Esophagus squamous epithelium (tissue), 4 donors: Measurements from ENCODE around the gene RIPOR2.

Experiments used
- CTCF ChIP-seq, 6 experiments: fragments of 450-650 bp in 4 of 6; fragments of 200-600 bp in 2 of 6; sonication (generic) in 2 of 6; IDR thresholded peaks; one replicate each; pipeline ENCODE4 v1.5.1; 2016 to 2019; ENCODE audit warnings: antibody characterized with exemption in 6 of 6, mild to moderate bottlenecking in 4 of 6, moderate library complexity in 4 of 6
- POLR2A ChIP-seq, 4 donors: fragments of 450-650 bp; IDR thresholded peaks; one replicate each; pipeline ENCODE4 v1.6.1; 2017; ENCODE audit warnings: antibody characterized with exemption in 4 of 4, mild to moderate bottlenecking in 4 of 4, moderate library complexity in 3 of 4

GRCh38 chr6:24882295-24882694, 53.5 kb downstream of the RIPOR2 start:
- no peak for TF ChIP-seq CTCF (IDR thresholded peaks at IDR 0.05)
- TF ChIP-seq POLR2A (IDR thresholded peaks at IDR 0.05): no peak
